Activated CD8-positive, alpha-beta memory T cell treated with anti-CD3 and anti-CD28 coated beads for 4 hours (primary cell): ENCODE data around the gene FAM83C.

Experiments used
- DNase-seq, 2 donors: peaks; one replicate each; pipeline ENCODE4 v3.0.0-alpha.2; 2020; ENCODE audit warnings: low read depth in 2 of 2

The FAM83C gene

DNA sequence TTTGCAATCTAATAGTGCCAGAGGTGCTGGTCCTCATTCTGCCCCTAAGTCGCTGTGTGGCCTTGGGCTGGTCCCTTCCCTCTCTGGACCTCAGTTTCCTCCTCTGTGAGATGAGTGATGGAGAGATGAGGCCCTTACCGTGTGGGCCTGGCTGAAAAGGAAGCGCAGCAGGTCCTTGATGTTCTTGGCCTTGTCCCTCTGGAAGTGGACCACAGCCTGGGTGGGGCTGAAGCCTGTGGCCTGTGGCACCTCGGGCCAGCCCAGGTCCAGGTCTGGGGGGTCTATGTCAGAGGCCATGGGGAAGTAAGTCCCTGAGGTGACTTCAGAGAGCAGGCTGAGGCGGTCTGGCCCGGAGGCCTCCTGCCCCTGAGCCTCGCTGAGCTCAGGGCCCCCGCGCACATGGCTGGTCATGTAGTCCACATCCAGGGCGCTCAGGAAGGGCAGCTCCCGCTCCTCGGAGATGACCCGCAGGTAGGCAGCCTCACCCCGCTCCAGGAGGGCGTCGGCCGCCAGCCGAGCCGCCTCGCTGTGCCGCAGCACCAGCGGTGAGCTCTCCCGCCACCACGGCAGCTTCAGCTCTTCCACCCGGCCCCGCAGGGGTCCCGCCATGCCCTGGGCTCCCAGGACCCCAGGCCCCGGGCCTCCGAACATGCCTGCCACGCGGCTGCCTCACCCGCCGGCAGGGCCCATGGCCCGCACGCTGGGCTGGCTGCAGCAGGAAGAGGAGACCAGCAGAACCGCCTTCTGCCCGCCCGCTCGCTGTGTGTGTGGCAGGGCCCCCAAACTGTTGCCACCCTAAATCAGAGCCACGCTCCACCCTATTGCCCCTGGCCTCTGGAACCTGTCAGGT, at the start of gene FAM83C:
TSS of gene FAM83C (minus strand) at position 772 of the 850 bp plus-strand sequence. CDS start at position 651, 121 bp downstream.
- no peak for DNase-seq

DNA sequence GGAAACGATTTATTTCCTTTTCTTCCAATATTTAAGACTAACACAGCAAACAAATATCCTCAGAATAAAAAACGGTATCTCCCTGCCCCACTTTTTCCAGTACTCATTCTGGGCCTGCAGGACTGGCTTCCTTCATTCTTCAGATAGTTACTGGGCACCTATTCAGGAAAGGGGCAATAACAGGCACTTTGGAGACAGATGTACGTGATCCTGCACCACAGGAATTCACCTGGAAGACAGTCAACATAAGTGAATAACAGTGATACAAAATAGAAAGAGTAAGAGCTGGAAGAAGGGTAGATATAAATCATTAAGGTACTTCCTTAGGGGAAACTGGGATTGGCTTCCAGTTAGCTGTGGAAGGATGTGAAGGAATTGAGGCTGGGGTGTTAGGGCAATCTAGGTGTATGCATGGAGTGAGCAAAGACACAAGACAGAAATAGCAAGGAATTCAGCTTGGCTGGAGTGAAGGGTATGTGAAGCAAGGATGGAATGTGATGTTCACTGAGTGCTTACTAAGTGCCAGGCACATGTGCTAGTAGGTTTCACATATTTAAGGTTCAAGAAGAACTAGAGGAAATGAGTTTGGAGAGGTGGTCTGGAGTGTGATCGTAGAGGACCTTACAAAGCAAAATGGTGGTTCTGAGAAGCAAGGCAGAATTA, 49.3 kb upstream of the FAM83C start:
- DNase-seq: no peak

DNA sequence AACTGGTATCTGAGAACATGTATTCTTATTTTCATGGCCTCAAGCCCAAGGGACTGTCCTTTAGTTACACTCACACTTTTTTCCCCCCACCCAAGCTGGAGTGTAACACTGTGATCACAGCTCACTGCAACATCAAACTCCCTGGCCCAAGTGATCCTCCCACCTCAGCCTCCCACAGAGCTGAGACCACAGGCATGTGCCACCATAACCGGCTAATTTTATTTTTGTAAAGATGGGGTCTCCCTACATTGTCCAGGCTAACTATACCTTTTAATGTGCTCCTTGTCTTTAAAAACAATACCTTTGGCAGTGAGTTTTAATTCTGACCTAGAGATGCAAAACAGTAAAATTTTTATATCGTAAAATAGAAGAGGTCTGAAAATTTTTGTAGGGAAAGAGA, 48.2 kb upstream of the FAM83C start:
- DNase-seq: no peak

GRCh38 chr20:35339636-35340035, 47.4 kb upstream of the FAM83C start:
- no peak for DNase-seq

- DNase-seq: no peak
Measured at GRCh38 chr20:35339007-35339406, 46.8 kb upstream of the FAM83C start.

GRCh38 chr20:35334311-35335101, 42.3 kb upstream of the FAM83C start:
- no peak for DNase-seq

DNA sequence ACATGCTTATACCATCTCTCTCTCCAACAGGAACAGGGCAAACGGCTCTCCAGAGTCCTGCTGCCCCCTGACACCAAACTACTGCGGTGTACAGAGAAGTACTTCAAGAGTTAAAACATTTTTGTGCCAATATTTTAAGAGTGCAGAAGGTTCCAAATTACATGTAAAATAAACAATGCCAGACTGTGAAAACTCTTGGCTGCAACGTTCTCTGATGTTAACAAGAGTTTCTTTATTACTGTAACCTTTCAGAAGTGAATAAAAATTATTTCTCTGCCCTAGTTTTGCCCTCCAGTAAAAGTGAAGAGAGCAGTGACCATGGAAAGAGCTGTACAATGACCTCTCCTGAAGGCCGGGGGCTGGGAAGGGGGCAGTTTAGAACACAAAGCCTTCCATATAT, 41.4 kb upstream of the FAM83C start:
- no peak for DNase-seq

DNA sequence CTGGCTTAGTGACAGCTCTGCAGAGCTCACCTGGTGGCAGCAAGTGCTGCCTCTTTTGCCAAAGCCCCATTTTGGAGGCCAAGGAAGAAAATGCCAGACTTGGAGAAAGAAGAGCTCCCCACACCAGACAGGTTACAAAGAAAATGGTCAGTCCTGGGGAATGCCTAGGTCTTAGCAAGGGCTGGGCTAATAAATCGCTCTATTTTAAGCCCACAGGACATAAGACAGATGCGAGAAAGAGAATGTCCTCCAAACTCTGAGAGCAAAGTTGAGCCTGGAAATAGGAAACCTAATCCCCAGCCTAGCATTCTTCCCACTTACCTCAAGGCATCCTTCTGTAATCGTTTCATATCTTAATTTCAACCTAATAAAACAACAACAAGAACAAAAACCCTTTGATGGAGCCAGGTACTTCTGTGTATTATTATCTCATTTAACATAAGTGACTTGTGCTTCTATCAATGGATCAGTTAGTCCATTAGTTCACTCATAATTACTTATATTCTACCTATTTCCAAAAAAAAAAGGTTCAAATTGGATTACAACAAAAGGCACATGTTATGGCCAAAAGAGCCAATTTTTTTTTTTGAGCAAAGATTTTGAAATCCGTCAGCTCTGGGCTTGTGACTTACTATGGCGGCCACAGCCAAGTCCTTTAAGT, 40.4 kb upstream of the FAM83C start:
- DNase-seq: no peak

DNA sequence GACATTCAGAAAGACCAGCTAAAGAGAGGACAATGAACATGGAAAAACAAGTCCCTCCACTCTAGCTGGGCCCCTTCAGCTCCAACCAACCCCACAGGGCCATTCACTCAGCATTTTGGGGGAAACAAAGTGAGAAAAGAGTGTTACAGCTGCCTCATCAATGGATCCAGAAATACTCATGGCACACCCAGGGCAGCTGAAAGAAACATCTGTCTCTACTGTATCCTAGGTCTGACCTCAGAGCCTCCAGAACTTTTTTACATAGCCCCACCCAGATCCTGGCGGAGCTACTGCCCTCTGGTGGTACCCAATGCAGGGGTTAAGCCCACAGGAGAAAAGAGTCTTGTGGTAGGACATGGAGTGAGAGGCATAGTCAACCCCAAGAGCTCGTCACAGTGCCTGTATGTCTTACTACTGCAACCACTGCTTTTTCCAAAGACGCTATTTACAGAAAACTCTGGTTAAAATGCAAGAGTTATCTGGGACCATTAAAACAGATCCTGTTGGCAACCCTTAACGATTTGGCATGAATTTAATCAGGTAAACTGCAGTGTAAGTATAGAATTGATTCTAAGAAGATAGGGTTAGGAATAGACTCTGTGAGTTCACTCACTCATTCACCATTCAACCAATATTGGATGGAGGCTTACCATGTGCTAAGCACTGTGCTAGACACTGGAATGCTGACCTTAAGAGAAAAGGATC, 37.4 kb upstream of the FAM83C start:
- no peak for DNase-seq

DNA sequence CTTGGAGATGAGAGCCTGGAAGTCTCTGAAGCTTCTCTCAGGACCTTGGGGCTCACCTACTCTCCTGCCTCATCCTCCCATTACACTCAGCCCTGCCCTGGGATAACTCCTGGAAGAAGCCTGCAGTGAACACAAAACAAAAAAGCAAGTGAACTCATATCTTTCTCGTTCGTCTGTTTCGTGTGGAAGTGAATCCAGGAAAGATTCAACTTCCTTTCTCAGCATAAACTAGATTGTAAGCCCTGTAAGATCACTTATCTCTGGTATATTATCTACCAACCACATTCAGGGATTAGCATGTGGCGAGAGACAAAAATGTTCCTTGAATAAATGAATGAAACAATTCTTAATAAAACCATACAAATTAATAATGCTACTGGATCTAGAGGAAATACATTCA, 36.5 kb upstream of the FAM83C start:
- no peak for DNase-seq

GRCh38 chr20:35328095-35328685, 36.0 kb upstream of the FAM83C start:
- DNase-seq: no peak

GRCh38 chr20:35327074-35327976, 35.1 kb upstream of the FAM83C start:
- DNase-seq: no peak

DNA sequence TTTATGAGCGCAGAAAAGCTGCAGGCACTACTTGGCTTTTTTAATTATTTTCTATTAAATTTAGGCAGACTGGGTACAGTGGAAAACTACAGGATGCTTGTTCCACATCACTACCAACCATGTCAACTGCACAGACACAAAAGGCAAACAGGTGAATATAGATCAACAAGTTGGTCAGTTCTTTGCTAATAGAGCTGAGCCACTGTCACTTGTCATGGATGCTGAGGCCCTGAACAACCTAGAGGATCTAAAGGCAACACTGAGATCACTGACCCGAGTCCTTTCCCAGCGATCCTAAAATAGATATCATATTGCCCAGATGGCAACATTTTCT, 34.5 kb upstream of the FAM83C start:
- DNase-seq: no peak

GRCh38 chr20:35326021-35326739, 34.0 kb upstream of the FAM83C start:
- no peak for DNase-seq

DNA sequence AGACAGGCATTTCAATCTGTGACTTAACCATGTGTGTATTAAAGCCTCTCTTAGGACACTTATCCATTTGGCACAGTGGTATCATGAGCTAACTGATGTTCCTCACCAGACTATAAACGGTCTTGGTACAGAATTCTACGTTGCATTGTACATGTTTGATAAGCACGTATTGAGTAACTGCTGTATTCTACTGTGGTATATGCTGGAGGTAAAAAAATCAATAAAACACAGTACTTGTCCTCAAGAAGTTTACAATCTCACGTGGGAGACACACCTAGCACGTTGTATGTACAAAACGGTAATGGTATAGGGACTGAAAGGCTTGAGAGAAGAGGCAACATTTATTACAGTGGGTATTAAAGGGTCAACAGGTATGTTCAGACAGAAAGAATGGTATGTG, 33.2 kb upstream of the FAM83C start:
- no peak for DNase-seq

DNA sequence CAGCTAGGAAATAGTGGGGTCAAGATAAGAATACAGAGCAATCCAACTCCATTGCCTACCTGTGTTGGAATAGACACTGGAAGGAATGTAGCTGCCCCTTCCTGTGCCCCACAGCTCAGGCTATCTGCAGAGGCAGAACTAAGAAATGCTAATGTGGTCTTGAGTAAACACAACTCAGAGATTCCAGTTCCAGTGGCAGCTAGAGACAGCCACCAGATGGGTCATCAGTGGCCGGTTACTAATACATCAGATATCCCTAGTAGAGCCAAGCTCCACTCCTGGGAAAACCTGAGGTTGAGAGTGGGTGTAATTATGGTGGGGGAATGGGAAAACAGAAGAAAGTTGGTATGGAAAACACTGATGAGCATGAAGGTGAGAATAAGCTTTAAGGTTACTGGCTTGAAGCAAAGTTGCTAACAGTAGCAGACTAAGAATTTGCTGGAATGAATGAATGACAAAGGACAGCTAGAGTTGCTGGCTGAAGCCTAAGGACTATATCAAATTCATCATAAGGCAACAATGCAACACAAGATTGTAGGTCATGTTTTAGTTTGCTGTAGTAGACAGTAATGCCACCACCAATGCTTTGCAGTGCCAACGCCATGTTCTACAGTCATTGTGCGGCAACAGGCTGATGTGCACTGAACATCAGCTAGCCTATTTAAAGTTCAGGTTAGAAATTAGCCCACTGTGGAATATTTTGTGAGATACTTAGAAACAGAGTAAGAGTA, 28.3 kb upstream of the FAM83C start:
- no peak for DNase-seq

DNA sequence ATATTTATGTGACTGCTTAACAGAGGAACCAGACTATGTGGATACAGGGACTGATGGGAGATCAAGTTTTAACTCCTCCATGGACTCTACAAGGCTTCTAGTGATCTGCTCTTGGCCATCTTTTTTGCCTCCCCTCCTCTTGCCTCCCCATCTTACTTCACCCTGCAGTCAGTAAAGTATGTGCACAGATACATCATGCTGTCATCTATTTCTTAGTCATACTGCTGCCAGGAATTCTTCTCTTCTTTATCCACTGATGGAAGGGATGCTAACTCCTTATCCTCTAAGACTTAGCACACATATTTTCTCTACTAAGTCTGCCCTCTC, 27.6 kb upstream of the FAM83C start:
- no peak for DNase-seq

- no peak for DNase-seq
Measured at GRCh38 chr20:35319192-35319870, 27.1 kb upstream of the FAM83C start.
